BJ (cell line): ENCODE measurements around the gene PFKM. TPM values are rescaled to one million over a fixed set of nuclear protein-coding genes. Genes with fewer than 3 reads are reported as not detected.

Experiments used
- CTCF ChIA-PET: fragments of 350-600 bp; formaldehyde crosslinking; extraction: SDS; loops from one replicate; lab custom pipeline; 2021; ENCODE audit warnings: antibody characterized with exemption, inconsistent platforms; lab: Yijun Ruan, JAX
- POLR2A ChIA-PET: fragments of 300-600 bp; sonication (Branson Sonifier 250); formaldehyde crosslinking; extraction: SDS; loops from one replicate; lab custom pipeline; 2021; ENCODE audit warnings: antibody characterized with exemption; lab: Charles Lee
- DNase-seq: peaks from one replicate; pipeline ENCODE4 v3.0.0-alpha.2; 2011; ENCODE audit warnings: low read depth
- H3K27me3 ChIP-seq: 2 replicates; pipeline ENCODE4 v1.6.0; 2011; ENCODE audit warnings: low read length; ENCODE audit not compliant: control insufficient read depth, insufficient read depth
- H3K36me3 ChIP-seq: 2 replicates; pipeline ENCODE4 v1.5.1; 2011; ENCODE audit warnings: low read length; ENCODE audit not compliant: control insufficient read depth, insufficient read depth
- H3K4me3 ChIP-seq: 2 replicates; pipeline ENCODE4 v1.5.1; 2011; ENCODE audit warnings: low read depth, mild to moderate bottlenecking, control low read depth, low read length
- CTCF ChIP-seq: IDR thresholded peaks from 2 replicates; pipeline ENCODE4 v1.5.1; 2011; ENCODE audit warnings: low read depth, mild to moderate bottlenecking, control low read depth, inconsistent platforms, low read length, moderate library complexity; ENCODE audit not compliant: insufficient read depth
- polyA plus RNA-seq: library from polyadenylated mRNA; depleted of rRNA; stranded (reverse); fragments of >200 nt; gene quantifications from 2 replicates; pipeline ENCODE4 v1.2.3, GENCODE V29; 2011

The PFKM gene
- polyA plus RNA-seq, 1 experiment: 45.9 TPM

DNA sequence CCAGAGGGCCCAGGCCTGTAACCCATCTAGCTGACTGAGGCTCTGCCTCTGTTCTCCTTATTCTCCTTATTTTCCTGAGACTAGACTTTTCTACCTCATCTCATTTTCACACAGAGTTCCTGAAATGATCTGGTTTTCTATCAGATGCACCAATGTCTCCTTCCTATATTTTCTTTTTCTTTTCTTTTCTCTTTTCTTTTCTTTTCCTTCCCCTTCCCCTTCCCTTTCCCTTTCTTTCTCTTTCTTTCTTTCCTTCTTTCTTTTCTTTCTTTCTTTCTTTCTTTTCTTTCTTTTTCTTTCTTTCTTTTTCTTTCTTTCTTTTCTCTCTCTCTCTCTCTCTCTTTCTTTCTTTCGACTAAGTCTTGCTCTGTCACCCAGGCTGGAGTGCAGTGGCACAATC lies 61.3 kb downstream of the PFKM start:
- CTCF ChIA-PET: interaction anchor here (0.9 to 3.9 kb wide), 2 partner anchors 8 to 16 kb away, joined by 3 to 16 read pairs; no protein-coding TSS in a partner anchor
- POLR2A ChIA-PET: no interaction called here
- DNase-seq: no peak
- H3K27me3 ChIP-seq: peaks cover 32% of the 10 kb centered on the region
- no peak for TF ChIP-seq CTCF
- H3K36me3 ChIP-seq: no peaks in the 10 kb centered on the region
- no peak overlapping the region for H3K4me3 ChIP-seq

DNA sequence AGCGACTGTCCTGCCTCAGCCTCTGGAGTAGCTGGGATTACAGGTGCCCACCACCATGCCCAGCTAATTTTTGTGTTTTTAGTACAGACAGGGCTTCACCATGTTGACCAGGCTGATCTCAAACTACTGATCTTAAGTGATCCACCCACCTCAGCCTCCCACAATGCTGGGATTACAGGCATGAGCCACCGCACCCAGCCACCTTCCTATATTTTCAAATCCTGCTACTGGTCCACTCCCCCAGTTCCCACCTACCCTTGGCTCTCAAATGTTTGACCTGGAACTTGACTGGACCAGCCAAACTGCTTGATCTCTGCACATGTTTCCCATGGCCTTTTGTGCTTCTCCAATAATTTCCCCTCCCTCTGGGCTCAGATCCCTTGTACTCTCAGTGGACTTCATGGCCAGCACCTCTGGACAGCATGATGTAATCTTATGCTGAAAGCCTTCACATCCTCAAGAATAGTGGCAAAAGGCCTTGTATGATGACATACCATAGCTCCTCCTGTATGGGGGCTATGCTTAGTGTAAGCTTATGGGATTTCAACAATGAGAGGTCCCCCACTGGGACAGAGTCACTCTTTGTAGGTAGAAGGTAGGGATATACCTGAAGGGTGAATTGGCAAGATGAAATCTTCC lies 61.8 kb downstream of the PFKM start:
- no peak for TF ChIP-seq CTCF
- H3K27me3 ChIP-seq: peaks cover 38% of the 10 kb centered on the region
- ChIA-PET POLR2A (no interaction called here), CTCF (interaction anchor here (0.6 to 3.9 kb wide), 4 partner anchors 8 to 291 kb away, joined by 3 to 16 read pairs (median 3); partner anchors contain the start of gene ASB8)
- no peak overlapping the region for H3K4me3 ChIP-seq
- no peak for DNase-seq
- no peaks in the 10 kb centered on the region for H3K36me3 ChIP-seq

DNA sequence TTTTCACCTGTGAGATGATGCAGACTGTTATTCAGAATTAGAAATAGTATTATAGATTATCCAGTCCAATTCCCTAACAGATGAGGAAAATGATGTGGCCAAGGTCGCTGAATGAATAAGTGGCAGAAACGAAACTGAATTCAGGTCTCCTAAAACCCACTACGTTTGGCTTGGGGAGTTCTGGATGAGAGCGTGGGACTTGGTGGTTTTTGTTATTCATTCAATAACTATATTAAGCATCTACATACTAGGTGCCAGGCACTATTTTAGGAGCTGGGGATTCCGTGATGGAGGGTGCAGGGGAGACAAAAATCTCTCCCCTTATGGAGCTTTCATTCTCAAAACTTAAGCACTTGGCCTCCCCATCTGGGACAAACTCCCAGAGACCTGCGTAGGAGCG lies 63.5 kb downstream of the PFKM start:
- peak overlapping the region; percentile 56 for H3K4me3 ChIP-seq
- TF ChIP-seq CTCF: no peak
- POLR2A ChIA-PET: no interaction called here
- CTCF ChIA-PET: interaction anchor here (1.1 to 1.6 kb wide), 6 partner anchors 12 to 105 kb away, joined by 3 to 9 read pairs (median 4); partner anchors contain the start of gene ASB8
- H3K27me3 ChIP-seq: peaks cover 40% of the 10 kb centered on the region
- H3K36me3 ChIP-seq: no peaks in the 10 kb centered on the region
- no peak for DNase-seq

DNA sequence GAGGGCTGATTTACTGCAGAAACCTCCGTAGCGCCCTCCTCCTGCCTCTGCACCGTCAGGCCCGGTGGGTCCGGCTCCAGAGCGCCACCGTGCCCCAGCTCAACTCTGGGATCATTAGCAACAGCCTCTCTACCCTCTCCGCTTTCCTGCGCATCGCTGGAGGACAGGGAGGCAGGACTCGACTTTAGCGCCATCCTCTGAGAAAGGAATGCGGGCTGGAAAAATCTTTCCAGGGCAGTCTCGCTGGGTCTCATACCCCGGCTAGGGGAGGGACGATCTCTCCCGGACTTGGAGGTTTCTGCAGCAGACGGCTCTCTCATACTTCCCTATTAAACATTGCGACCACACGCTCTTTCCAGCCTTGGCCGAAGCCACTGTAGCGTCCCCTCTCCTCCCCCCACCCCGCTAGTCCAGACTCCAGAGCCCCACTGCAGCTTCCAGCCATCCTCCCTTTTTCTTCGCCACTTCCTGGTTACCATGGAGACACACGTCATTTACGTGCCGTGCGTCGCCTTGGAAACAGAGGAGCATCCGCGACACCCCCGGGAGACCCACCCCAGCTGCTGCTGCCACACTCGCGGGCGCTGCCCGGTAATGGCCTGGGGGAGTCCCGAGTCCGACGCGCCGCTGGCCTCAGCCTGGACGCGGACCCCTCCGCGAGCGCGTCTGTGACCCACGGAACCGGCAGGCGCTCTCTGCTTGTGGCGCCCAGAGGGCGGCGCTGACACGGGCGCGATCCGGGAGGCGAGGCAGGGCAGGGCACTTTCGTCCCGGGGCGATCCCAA lies 64.1 kb downstream of the PFKM start, which contains the start of gene CCDC184:
Gene CCDC184 (plus strand): TSS at position 554 of the 785 bp plus-strand sequence. CDS start 479 bp downstream, outside the sequence.
- ChIA-PET CTCF (interaction anchor here (0.6 to 1.6 kb wide), 10 partner anchors 9 to 609 kb away, joined by 3 to 9 read pairs (median 4); partner anchors contain the start of gene ASB8), POLR2A (no interaction called here)
- TF ChIP-seq CTCF: peak; percentile 60
- Histone ChIP-seq H3K4me3 (peak within 1 kb of the TSS; percentile 56), H3K27me3 (peaks cover 37% of the 10 kb centered on the region), H3K36me3 (no peaks in the 10 kb centered on the region)
- no peak for DNase-seq
